ENCODE results near the gene PLA2G4D. TPM values are rescaled to one million over a fixed set of nuclear protein-coding genes. Genes with fewer than 3 reads are reported as not detected.

The PLA2G4D gene
- total RNA-seq, 1 donor = not detected

DNA sequence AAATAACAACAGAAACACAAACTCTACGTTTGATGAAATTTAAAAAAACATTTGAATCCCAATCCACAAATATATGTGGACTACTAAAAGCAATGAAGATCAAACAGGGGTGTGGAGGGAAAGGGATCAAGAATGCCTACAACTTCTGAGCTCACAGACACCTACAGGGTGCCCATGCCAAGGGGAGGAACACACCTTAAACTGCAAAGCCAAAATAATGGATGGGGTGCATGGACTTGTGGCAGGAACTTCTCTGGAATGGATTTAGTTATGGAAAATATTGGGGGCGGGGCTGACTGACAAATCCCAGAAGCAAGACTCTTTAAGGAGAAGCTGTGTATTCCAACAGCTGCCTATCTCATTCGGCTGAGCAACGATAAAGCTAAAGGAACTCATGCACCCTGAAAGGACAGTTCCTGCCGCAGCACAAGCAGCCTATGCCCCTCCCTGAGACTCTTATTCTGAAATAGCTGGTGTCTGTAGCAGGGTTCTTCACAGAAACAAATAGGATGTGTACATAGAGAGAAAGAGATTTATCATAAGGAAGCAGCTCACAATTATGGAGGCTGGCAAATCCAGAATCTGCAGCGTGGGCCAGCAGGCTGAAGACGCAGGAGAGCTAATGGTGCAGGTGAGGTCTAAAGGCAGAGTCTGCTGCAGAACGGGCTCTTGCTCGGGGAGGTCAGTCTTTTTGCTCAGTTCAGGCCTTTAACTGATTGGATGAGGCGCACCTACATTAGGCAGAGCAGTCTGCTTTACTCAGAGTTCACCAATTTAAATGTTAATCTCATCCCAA is 24.5 kb upstream of the PLA2G4D start:
- TF ChIP-seq CTCF (IDR thresholded peaks at IDR 0.05; ENCODE audit: insufficient read depth, low read length) = no peak
- no peak overlapping the region for H3K4me3 ChIP-seq (ENCODE audit: low read depth, low read length)
- DNase-seq (ENCODE audit: low read depth) = no peak

DNA sequence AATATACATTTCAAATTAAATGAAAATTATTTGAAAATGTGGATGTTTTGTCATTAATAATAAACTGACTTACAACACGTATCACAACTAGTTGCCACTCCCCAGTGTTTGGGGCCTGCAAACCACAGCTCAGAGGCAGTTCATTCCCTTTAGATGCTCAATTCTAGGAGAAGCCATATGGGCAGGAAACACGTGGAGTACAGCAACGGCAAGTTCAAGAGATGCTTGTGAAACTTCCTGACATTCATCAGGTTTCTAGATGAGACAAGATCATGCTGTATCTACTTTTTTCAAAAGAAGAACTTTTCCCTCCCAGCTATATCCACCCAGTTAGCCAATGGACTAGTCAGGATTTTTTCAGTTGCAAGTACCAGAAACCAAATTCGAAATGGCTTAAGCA is 17.6 kb upstream of the PLA2G4D start:
- no peak for TF ChIP-seq CTCF (IDR thresholded peaks at IDR 0.05; ENCODE audit: insufficient read depth, low read length)
- H3K4me3 ChIP-seq (ENCODE audit: low read depth, low read length) = no peak overlapping the region
- DNase-seq (ENCODE audit: low read depth) = no peak

DNA sequence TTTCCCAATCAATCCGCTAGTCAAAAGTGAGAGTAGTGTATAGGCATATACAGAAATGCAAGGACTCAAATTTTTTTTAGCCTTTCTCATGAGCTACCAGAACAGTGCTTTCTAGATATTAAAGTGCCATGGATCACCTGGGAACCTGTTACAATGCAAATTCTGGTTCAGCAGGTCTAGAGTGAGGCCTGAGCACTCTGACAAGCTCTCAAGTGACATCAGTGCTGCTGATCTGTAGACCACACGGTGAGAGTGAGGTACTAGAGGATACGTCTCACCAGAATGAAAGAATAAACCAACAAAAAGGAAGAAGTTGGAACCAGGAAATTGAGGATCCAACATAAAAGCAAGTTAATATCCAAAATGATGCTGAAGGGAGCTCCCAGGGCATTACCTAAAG is 16.0 kb upstream of the PLA2G4D start:
- TF ChIP-seq CTCF (IDR thresholded peaks at IDR 0.05; ENCODE audit: insufficient read depth, low read length) = no peak
- DNase-seq (ENCODE audit: low read depth) = no peak
- no peak overlapping the region for H3K4me3 ChIP-seq (ENCODE audit: low read depth, low read length)

- H3K4me3 ChIP-seq (ENCODE audit: low read depth, low read length) = no peak overlapping the region
- DNase-seq (ENCODE audit: low read depth) = no peak
- TF ChIP-seq CTCF (IDR thresholded peaks at IDR 0.05; ENCODE audit: insufficient read depth, low read length) = no peak
Measured at GRCh38 chr15:42108806-42109205, 14.4 kb upstream of the PLA2G4D start.

DNA sequence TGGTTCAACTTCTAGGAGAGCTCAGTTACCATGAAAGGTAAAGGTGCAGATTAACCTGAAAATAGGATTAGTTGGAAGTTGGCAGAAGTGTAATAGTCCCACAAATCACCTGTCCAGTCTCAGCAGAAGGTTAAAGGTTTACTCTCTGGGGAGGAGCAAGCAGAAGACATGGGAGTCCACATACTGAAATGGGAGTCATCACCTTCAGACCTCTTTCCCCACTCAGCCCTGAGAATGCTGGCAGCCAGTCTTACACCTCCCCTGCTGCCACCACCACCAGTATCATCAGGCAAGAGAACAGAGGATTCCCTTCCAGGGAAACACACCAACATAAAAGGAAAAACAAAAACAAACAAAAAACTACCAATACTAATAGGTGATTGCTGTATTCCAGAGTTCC is 13.8 kb upstream of the PLA2G4D start:
- TF ChIP-seq CTCF (IDR thresholded peaks at IDR 0.05; ENCODE audit: insufficient read depth, low read length) = no peak
- DNase-seq (ENCODE audit: low read depth) = no peak
- no peak overlapping the region for H3K4me3 ChIP-seq (ENCODE audit: low read depth, low read length)

DNA sequence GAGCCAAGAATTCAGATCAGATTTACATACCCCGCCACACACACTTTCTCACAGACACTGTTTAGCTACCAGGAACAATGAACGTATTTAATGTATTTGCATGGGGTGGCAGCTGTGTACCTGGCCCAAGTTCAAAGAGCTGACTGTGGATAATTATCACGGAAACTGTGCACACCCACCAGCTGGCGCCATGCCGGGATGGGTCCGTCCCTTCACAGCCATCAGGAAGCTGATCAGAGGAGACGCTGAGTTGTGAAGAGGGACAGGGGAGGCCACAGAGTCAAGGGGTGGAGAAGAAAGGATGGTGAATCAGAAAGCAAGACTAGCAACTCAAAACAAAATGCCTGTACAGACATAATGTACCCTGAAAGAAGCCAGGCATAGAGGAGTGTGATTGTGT is 13.1 kb upstream of the PLA2G4D start:
- no peak for TF ChIP-seq CTCF (IDR thresholded peaks at IDR 0.05; ENCODE audit: insufficient read depth, low read length)
- DNase-seq (ENCODE audit: low read depth) = no peak

DNA sequence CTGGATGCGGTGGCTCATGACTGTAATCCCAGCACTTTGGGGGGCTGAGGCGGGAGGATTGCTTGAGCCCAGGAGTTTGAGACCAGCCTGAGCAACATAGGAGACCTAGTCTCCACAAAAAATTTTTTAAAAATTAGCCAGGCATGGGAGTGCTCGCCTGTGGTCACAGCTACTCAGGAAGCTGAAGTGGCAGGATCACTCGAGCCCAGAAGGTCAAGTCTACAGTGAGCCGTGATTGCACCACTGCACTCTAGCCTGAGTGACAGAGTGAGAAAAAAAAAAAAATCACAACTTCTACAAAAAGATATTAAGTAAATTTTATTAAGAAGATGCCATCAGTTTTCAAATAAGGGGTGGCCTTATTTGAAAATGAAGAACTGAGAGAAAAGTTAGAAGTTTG is 11.9 kb upstream of the PLA2G4D start:
- DNase-seq (ENCODE audit: low read depth) = no peak
- no peak for TF ChIP-seq CTCF (IDR thresholded peaks at IDR 0.05; ENCODE audit: insufficient read depth, low read length)
- H3K4me3 ChIP-seq (ENCODE audit: low read depth, low read length) = no peak overlapping the region

More for the DNA sequence above, 13.1 kb upstream of the PLA2G4D start:
- no peak overlapping the region for H3K4me3 ChIP-seq (ENCODE audit: low read depth, low read length)
